Measurements from ENCODE around the gene WASF3. TPM values are rescaled to one million over a fixed set of nuclear protein-coding genes. Genes with fewer than 3 reads are reported as not detected.

Gene WASF3
- total RNA-seq, 1 donor from 2014 or later, result 12.5 TPM

DNA sequence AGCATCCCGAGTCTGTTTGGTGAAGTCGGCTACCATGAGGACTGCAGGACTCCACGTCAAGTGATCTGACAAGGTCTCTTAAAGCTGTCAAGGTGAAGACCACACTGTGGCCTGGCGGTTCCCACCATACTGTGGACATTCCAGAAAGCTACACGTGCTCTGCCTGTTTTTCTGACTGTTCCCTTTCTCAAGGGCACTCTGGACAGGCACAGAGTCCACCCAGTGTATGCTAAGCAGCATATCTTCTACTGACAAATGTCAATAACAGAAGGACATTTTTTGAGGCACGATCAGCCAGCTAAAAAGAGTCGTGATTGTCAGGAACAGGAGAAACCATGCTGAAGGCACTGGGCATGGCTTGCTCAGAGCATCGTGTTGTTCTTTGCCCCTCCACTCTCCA is 12.8 kb upstream of the WASF3 start:
- no peak for DNase-seq (ENCODE audit: low read depth)

DNA sequence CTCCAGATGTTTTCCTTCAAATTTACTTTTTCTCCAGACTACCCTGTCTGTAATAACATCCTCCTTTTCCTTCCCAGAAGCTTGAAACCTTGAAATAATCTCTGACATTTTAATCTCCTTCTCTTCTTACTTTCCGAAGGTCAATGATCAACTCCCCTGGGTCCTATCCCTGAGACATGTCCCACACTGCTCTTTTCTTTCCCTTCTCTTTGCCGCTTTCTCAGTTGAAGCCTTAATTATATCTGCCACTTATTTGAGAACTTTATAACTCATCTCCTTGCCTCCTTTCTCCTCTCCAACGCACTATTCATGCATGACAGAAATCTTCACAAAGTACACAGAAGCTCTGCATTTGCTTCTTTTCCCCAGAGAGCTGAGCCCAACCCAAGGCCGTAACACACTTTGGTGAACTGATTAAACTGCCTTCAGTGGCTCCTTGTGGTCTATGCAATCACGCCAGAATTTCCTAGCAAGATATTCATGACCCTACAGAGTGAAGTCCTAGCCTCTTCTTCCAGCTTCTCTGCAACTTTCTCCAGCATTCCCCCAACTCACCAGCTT is 9.2 kb upstream of the WASF3 start:
- no peak for DNase-seq (ENCODE audit: low read depth)

DNA sequence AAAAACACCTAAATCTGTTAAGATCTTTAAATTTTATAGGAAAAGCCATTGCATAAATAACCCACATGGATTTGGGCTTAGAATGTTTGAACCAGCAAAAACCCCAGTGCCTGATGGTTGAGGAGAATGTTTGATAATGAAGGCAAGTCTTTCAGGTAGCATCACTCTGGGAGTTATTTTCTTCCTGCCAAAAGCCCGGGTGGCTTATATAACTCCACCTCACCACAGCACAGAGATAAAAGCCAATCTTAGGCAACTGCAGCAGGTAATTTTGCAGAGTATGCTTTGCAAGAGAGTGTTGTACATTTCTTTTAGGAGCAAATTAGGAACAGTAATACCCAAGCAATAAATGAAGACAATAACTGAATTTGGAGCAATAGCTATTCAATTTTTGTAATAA is 7.8 kb upstream of the WASF3 start:
- DNase-seq (ENCODE audit: low read depth), result no peak

DNA sequence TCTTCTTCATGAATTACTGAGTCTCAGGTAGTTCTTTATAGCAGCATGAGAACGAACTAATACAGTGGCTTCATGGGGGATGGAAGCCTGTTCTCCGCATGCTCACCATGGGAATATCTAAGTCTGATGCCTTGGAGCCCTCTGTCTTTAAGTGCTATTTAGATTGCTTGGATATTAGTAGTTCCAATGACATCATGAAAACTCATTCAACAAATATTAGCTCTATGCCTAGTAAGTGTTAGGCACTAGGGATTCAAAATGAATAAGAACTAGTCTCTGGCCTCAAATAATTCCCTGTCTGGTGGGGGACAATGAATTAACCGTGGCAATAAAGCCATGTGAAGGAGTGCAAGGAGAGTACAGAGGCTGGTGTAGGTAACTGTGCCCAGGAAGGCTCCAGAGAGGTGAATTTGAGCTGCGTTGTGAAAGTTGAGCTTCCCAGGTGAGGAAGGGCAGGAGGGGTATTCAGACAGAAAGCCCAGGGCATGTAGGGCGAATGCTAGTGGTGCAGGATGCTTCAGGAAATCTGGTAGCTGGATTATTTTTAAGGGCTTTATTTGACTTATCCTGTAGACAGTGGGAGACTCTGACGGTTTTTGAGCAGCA is 6.1 kb upstream of the WASF3 start:
- DNase-seq (ENCODE audit: low read depth), result no peak

DNA sequence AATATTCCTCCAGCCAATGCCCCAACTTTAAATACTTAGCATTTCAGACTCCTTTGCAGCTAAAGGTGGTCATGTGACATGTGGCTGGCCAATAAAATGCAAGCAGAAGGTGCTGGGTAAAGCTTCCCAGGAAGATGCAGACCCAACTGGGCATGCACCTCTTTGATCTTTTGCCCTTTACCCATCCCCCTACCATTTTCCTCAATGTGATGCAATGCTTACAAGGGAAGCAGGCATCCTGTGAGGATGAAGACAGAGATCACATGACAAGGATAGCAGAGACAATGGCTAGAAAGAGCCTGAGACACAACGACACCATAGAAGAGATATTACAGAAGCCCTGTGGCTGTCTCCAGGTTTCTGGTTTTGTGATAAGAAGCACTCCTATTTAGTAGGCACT is 2.1 kb upstream of the WASF3 start:
- DNase-seq (ENCODE audit: low read depth), result no peak

DNA sequence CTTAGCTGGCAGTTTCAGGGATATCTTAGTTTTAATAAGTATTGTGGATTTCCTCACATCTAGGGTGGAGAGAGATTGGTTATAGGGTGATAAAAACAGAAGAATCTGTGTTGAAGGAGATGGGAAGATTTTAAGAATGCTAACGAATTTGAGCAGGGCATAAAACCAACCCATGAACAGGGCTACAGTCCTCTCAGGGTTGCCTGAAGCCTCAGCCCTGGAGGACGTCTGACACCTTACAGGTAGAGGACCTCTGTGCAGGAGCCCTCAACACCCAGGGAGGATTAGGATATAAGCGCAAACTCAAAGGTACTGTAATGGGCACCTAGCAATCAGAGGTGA is 461 bp upstream of the WASF3 start:
- no peak for DNase-seq (ENCODE audit: low read depth)

DNA sequence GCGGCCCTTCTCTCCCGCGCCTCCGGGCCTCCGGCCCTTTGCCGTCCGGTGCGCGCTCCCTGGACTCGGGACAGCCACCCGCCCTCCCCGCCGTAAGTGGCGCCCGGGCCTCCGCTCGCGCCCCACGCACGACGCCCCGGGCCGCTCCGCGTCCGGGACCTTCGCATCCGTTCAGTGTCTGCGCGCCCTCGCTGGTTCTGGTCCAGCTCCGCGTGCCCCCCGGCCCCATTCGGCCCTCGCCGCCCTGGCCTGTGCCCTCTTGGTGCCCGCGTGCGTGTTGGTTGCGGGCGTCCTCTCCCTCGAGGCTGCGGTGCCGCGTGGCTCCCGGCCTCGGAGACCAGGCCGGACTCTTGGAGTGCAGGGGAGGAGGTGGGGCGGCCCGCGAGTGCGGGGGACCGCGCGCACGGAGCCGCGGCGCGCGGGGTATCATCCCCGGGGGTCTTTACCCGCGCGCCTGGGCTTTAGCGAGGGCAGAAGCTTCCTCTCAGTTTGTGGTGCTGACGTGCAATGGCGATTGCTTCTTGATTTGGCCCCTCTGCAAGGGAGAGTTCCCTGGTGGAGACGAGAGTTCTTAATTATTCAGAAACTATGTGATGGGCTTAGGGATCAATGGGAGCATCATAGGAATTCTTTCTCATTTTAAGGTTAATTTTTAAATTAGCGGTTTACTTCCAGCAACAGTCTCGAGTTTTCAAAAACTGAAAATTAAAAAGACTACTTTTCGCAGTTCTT is 757 bp downstream of the WASF3 start:
- peak; percentile 27 for DNase-seq (ENCODE audit: low read depth)

DNA sequence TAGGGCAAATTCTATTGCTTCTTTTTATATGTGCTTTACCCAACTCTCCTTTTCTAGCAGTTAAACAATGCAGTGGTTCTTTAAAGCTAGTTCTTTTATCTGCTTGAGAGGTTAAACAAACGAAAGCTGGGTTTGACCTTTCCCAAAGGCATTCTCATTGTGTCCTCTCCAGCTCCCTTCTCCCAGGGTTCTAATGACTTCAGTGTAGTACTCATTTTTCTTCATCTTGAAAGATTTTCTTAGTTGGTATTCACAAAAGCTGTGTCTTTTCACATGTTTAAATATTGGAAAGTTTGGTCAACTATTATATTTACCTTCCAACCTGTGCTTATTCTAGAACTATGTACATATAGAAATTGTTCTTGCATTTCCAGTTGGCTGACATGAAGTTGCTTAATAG is 1.5 kb downstream of the WASF3 start:
- no peak for DNase-seq (ENCODE audit: low read depth)

DNA sequence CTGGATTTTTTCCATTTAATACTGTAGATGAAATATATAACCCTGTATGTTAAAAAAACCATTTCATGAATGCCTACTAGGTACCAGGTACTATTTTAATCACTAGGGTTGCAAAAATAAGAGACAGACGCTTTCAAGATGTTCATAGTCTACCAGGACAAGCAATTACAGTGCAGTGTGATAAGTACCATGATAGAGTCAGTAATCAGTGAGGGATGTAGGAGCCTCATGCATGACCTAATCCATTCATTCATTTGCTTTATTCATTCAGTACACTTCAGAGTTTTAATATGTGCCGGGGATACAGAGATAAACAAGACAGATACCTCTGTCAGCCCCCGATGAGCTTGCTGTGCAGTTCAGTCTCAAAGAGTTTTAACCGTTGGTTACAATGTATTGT is 3.0 kb downstream of the WASF3 start:
- DNase-seq (ENCODE audit: low read depth), result no peak

DNA sequence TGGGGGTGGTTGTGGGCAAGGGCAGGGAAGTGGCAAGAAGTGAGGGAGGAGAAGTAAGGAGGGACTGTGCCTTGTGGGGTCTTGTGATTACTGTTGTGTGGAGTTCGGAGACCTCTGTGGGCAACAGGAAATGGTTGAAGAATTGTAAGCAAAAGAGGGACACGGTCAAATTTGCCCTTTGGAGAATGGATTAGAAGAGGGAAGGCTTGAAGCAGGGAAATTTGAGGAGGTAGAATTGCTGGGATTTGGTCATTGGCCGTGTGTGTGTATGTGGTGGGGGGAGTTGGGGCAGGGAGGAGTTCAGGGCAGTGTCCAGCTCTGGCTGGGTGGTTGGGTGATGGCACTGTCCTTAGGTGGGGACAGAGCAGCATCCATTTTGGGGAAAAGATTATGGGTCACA is 3.6 kb downstream of the WASF3 start:
- DNase-seq (ENCODE audit: low read depth), result no peak

DNA sequence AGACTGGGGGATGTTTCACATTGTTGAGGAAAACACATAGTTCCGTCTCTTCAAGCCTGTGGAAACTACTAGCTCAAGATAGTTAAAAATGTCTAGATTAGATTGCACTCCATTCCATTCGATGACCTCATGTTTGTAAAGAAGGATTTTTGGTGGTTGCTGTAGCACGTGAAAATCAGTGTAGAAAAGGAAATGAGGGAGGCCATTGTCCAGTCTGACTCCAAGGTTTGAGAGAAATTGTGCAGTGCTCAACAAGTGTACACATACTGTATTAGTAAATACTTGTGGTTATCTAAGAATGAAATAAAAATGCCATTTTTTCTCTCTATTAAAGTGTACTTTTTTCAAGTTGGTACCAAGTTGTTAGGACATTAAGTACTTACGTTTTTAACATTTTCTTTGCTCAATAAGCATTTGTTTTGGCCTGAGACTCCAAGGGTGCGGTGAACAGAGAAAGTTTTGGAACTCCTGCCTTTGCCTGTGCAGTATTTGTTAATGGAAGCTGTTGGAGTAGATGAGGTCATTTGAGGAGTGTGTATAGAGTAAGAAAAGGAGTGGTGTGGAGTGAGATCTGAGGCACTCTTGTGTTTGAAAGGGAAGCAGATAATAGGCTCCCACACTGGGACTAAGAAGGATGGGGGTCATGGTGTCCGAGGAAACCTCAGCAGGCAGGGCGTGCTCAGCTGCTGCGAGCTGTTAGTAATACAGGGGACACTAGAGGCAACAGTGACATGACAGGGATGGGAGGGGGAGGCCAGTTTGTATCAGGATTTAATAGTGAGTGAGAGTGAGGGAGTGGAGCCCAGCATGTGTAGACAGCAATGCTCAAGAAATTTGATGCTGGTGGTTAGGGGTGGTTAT is 4.4 kb downstream of the WASF3 start:
- DNase-seq (ENCODE audit: low read depth), result peak; percentile 24

DNA sequence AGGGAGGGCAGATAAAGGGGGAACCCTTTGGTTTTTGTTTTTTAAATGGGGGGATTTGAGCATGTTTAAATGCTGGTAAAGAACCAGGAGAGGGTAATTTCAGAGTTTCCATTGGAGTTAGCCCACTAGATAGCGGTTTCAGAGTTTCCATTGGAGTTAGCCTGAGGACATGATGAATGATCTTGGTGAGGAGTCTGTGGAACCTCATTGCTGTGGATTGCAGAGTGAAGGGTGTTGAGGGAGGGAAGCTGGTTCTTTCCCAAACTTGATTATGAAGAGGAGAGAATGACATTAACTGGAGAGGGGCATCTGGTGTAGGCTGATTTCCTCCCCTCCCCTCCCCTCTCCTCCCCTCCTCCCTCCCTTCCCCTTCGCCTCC is 5.0 kb downstream of the WASF3 start:
- DNase-seq (ENCODE audit: low read depth), result no peak

DNA sequence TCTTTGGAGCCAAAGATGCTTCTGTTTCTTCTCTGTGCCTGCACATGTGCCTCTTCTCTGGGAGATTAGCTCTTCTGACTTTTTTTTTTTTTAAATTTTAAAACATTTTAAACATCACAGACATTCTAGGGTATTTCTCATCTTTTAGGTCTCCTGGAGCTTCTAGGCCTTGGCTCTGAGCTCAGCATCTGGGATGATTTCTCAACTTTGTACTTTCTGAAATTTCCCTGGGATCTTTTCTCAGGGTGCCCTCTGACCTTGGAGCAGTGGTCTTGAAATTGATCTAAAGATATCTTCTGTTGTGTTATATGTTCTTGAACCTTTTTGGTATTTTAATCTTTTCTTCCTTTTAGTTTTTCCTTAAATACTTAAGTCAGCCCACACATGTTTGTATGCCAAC is 6.2 kb downstream of the WASF3 start:
- no peak for DNase-seq (ENCODE audit: low read depth)

DNA sequence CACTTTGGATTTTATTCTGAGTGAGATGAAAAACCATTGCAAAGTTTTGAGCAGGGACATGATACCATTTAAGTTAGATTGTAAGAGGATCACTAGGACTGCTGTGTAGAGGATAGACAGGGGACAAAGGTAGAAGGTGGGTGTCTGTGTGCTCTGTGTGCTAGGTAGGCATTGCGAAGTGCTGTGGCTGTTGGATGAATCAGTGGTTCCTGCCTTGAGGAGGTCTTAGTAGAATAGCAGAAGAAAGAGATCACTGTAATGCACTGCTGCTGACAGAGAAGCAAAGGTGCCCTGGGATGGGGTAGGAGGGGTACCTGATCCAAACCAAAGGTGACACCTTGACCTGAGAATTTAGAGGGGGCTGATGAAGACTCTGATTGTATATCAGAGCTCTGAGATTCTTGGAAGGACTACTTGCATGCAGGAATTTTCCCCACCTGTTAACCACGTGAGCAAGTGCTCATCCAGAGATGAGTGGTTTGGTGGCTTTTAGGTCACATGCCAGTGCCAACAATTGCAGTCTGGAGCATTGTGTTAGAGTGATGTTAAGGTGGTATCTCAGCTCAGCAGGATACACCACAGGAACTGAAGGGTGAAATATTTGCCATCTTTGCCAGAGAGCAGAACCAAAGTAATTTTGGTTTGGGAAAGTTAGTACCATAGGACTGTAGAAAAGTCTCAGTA is 10.8 kb downstream of the WASF3 start:
- peak; percentile 62 for DNase-seq (ENCODE audit: low read depth)

DNA sequence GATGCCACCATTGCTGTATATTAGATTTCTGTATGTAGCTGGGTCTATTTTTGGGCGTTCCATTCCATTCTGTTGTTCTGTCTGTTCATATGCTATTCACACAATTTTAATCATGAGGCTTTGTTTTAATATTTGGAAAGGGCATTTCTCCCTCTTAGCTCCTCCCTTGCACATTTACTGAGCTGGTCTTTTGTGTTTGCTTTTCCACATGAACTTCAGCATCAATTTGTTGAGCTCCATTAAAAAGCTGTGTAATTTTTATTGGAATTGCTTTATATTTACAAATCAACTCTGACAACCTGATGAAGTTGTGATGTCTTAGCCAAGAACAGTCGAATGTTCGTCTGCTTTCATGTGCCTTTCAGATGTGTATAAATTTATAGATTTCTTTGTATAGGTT is 14.0 kb downstream of the WASF3 start:
- no peak for DNase-seq (ENCODE audit: low read depth)

DNA sequence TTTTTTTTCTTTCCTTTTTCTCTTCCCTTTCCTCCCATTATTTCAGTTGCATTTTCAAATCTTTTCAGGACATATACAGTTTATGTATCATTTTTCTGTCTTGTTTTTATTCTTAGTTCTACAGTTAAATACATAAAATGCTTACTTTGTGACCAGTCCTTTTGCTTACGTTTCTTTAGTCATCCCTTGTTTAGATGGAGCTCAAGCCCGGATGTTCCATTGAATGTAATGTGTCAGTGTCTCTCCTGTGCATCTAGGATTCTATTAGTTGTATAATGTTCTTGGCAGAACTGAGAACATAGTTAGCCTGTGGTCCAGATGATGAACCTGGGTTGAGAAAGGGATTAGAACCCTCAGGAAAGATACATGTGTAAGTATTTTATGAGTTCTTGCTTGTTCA is 17.8 kb downstream of the WASF3 start:
- DNase-seq (ENCODE audit: low read depth), result no peak

DNA sequence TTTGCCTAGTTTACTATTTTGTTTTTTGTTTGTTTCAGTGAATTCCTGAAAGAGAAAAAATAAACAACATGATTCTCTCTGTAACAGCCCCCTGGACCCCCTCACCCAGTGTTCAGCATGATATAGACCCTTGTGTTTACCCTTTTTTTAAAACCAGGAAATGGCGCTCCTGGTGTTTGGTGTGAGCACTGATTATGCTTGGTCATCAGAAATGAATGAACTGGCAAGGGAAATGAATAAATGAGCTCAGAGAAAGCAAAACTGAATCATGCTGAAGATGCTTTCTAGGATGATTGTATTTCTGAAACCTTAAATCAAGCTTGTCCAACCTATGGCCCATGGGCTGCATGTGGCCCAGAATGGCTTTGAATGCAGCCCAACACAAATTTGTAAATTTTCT is 22.1 kb downstream of the WASF3 start:
- DNase-seq (ENCODE audit: low read depth), result no peak

DNA sequence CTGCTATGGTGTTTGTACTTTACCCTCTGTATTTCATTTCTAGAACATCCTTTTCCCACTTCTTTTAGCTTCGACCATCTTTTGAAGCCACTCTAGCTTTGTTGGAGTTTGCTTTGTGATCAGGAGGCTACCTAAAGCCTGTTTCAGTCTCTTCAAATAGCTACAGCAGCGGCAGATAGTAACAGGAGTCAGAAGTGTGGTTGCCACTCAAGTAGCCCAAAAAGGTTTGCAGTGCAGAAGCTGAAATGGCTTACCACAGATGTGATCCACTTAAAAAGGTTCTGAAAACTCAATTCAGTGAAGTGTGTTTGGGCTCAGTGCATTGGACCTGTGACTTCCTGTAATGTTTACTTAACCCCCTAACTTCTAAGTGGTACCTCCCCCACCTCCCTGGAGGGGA is 26.2 kb downstream of the WASF3 start:
- DNase-seq (ENCODE audit: low read depth), result no peak

DNA sequence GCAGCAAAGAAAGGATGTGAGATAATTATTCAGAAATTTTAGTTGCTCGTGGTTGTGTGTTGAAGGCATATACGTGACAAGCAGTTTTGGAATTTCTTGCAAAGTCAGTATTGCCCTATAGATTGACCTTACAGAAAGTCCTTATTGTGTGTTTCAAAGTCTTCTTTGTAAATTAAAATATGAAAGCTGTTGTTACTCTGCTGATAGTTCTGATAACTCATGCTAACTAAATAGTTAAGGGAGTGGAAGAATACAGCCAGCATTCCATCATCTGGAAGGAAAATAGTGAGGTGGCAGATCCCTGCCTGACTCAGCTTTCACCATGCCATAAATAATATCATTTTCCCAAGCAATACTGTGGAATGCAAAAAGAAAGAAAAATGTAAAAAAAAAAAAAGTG is 27.2 kb downstream of the WASF3 start:
- peak; percentile 42 for DNase-seq (ENCODE audit: low read depth)

DNA sequence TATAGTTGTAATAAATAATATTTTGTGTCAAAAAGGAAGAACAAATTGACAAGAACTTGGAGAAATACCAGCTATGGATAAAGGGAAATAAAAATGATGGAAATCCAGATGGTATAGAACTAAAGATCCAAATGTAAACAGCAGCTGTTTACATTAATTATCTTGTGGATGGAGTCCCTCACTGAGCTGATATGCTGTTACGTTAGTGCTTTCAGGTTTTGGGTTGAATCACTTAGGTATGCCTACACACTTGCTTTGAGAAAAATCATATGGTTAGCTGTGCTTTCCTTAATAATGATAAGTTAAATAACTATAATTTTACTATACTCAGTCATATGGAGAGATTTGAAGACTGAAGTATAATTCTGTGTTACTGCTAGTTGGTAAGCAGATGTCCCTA is 27.7 kb downstream of the WASF3 start:
- no peak for DNase-seq (ENCODE audit: low read depth)

DNA sequence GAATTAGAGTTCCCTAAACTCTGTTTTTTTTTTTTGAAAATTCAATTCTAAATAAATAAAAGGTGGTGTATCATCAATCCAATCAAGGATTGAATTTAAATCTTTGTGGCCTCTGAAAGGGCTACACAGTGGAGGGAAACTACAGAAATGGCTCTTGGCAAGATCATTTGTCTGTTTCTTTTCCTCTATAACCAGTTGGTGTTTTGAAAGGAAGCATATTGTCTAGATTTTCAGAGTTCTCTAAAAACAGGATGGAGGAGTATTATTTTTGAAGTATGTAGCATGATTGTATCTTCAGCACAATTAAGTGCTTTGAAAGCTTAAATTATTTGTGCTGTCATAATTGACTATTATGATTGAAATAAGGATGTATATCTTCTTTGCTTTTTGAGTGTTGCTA is 29.8 kb downstream of the WASF3 start:
- no peak for DNase-seq (ENCODE audit: low read depth)

DNA sequence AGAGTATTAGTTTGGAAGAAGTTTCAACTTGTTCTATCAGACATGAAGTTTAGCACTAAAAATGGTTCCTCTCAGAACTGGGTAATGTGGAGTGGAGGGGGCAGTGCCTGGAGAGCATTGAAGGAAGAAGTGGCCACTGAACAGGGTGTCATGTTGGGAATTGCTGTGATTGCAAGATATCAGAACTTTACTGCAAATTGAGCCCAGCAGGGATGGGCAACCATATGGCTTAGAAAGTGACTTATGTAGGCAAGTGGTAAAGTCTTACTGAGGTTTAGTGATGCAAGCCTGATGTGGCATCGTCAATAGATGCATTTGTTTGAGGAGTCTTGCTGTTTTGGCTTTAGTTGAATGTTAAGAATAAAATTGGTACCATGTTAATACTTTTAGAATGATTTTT is 31.7 kb downstream of the WASF3 start:
- DNase-seq (ENCODE audit: low read depth), result no peak
